Stimulated activated CD4-positive, alpha-beta T cell treated with anti-CD3 and anti-CD28 coated beads, TNF-alpha, amount 100 ng/mL, for 48 hours (primary cell): ENCODE results near the gene TAGLN2.

Experiments used
- DNase-seq, 3 donors: peaks; one replicate each; pipeline ENCODE4 v3.0.0-alpha.2; 2020; ENCODE audit warnings: low read depth in 3 of 3

The TAGLN2 gene

DNA sequence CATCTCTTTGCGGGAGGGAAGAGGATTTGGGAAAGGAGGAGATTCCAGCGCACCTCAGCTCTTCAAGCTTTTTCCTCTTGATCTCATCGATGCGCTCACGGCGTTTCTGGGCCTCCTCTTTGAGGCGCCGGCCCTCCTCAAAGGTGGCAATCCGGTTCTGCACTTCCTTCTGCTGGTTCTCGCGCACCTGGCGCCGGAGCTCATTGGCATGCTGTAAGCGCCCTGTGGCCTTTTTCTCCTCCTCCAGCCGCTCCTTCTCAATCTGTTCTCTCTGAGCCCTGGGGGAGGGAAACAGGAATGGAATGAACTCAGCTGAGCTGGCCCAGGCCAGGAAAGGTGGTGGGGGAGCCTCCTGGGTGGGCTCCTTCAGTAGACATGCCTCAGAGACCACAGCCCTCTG, 52.4 kb downstream of the TAGLN2 start:
- DNase-seq: no peak

GRCh38 chr1:159870704-159871103, 54.6 kb downstream of the TAGLN2 start:
- DNase-seq: no peak

DNA sequence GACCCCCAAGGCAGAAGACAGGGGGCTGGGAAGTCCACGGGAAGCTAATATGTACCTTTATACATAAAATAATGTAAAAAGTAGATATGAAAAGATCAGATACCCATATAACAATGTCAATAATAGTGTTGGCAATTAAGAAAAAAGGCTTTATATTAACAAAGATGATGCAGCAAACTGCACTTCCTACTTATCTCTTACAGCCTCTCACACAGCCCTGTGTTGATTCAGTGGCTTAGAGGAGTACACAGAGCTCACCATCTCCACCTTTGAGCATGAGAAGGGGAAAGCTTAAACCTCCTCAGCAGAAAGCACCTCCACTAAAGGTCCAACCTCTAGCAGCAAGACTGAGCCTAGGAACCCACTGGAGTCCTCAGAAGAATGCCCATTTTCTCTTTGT, 55.7 kb downstream of the TAGLN2 start:
- DNase-seq: no peak

DNA sequence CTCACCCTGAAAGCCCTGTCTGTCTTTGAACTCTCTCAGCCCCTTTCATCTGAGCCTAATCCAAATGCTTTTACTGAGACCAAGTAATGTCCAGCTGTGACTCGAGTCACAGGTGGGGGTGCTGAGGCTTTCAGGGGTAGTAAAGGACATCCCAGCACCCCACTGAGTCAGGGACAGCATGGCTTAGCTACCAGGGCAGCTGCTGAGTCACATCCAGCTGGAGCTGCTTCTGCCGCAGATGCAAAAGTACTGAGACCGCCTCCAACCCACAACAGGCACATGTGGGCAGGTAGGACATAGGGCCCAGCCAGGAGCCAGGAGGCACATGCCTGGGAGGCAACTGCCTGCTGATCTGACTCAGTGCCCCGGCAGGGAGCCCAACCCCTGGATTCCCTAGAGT, 56.1 kb downstream of the TAGLN2 start:
- no peak for DNase-seq

DNA sequence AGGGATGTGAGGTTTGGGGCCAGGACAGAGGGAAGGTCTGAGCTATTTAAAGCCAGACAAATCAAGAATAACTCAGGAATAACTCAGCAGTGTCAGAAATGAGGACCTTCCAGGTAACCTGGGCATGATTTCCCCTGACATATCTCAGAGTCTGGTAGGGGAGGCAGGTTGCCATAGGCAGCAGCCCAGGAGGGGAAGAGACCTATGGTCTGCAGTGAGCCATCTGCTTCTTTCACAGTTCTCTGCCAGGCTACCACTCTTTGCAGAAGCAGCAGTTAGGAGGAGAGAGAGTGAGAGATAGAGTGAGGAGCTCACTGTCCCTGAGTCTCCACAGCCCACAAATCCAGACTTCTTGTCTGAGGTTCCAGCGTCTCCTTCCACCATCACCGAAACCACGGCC, 56.5 kb downstream of the TAGLN2 start:
- no peak for DNase-seq
